CD4-positive, alpha-beta T cell treated with Interleukin-21 for 1 hour (primary cell): ENCODE results near the gene PISD.
A peak's percentile ranks its signal among the peaks of the same experiment; 100 is the strongest.

Source experiments
- DNase-seq: peaks from one replicate; pipeline ENCODE4 v3.0.0-alpha.2; 2020

Gene PISD

GRCh38 chr22:31623592-31624304 lies 38.3 kb downstream of the PISD start:
- no peak for DNase-seq

- no peak for DNase-seq
Measured at GRCh38 chr22:31622980-31623379, 39.0 kb downstream of the PISD start.

- no peak for DNase-seq
Measured at GRCh38 chr22:31621507-31622124, 40.4 kb downstream of the PISD start.

GRCh38 chr22:31620756-31621480 lies 41.1 kb downstream of the PISD start:
- DNase-seq, result no peak

GRCh38 chr22:31619611-31620300 lies 42.3 kb downstream of the PISD start:
- no peak for DNase-seq

- DNase-seq, result no peak
Measured at GRCh38 chr22:31618471-31619176, 43.4 kb downstream of the PISD start.

GRCh38 chr22:31618057-31618456 lies 44.0 kb downstream of the PISD start:
- DNase-seq, result no peak

- peak; percentile 22 for DNase-seq
Measured at GRCh38 chr22:31616315-31616980, 45.6 kb downstream of the PISD start.

GRCh38 chr22:31615940-31616314 lies 46.1 kb downstream of the PISD start:
- DNase-seq, result no peak

- no peak for DNase-seq
Measured at GRCh38 chr22:31615491-31615860, 46.5 kb downstream of the PISD start.

GRCh38 chr22:31614781-31615490 lies 47.1 kb downstream of the PISD start:
- DNase-seq, result no peak

- DNase-seq, result no peak
Measured at GRCh38 chr22:31613904-31614296, 48.1 kb downstream of the PISD start.

- no peak for DNase-seq
Measured at GRCh38 chr22:31613286-31613903, 48.6 kb downstream of the PISD start.

GRCh38 chr22:31612891-31613285 lies 49.1 kb downstream of the PISD start:
- no peak for DNase-seq

- DNase-seq, result no peak
Measured at GRCh38 chr22:31611061-31611760, 50.8 kb downstream of the PISD start.

GRCh38 chr22:31610611-31611010 lies 51.4 kb downstream of the PISD start:
- DNase-seq, result no peak

GRCh38 chr22:31609716-31610115 lies 52.3 kb downstream of the PISD start:
- no peak for DNase-seq

GRCh38 chr22:31607696-31608095 lies 54.3 kb downstream of the PISD start:
- DNase-seq, result no peak

- DNase-seq, result no peak
Measured at GRCh38 chr22:31605851-31606585, 56.0 kb downstream of the PISD start.
